ENCODE data around the gene LRFN5.

DNA sequence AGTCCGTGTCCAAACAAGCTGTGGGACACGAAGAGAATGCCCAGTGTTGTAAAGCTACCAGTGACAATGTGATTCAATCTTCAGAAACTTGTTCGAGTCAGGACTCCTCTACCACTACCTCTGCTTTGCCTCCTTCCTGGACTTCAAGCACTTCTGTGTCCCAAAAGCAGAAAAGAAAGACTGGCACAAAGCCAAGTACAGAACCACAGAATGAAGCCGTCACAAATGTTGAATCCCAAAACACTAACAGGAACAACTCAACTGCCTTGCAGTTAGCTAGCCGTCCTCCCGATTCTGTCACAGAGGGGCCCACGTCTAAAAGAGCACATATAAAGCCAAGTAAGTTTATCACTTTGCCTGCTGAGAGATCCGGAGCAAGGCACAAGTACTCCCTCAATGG lies 284.9 kb downstream of the LRFN5 start:
- TF ChIP-seq, protein P1, sequence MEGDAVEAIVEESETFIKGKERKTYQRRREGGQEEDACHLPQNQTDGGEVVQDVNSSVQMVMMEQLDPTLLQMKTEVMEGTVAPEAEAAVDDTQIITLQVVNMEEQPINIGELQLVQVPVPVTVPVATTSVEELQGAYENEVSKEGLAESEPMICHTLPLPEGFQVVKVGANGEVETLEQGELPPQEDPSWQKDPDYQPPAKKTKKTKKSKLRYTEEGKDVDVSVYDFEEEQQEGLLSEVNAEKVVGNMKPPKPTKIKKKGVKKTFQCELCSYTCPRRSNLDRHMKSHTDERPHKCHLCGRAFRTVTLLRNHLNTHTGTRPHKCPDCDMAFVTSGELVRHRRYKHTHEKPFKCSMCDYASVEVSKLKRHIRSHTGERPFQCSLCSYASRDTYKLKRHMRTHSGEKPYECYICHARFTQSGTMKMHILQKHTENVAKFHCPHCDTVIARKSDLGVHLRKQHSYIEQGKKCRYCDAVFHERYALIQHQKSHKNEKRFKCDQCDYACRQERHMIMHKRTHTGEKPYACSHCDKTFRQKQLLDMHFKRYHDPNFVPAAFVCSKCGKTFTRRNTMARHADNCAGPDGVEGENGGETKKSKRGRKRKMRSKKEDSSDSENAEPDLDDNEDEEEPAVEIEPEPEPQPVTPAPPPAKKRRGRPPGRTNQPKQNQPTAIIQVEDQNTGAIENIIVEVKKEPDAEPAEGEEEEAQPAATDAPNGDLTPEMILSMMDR (IDR thresholded peaks at IDR 0.05; ENCODE audit: low read depth, low read length, poor library complexity, severe bottlenecking): no peak
- TF ChIP-seq EZH2phosphoT487 (IDR thresholded peaks at IDR 0.05; ENCODE audit: borderline replicate concordance, low read length): no peak
